T-cell (primary cell): ENCODE measurements around the gene NPM3. TPM values are rescaled to one million over a fixed set of nuclear protein-coding genes. Genes with fewer than 3 reads are reported as not detected.

Source experiments
- ATAC-seq, 4 experiments: fragments of 200-7000 bp in 3 of 4; fragments of 150-1000 bp in 1 of 4; cut with Tn5 transposase; replicated peaks in 1 of 4; 1 replicate in 3 of 4; 2 replicates in 1 of 4; pipeline ENCODE4 v1.10.0; 2021; ENCODE audit warnings: moderate library complexity in 3 of 4, mild to moderate bottlenecking in 2 of 4, moderate number of reproducible peaks in 1 of 4
- CTCF ChIA-PET, 2 donors: fragments of 300-600 bp; sonication (Branson Sonifier 250); formaldehyde crosslinking; loops; one replicate each; lab custom pipeline; 2022; ENCODE audit warnings: antibody characterized with exemption in 2 of 2; lab: Charles Lee
- POLR2A ChIA-PET, 2 donors: fragments of 300-600 bp; sonication (Branson Sonifier 250); formaldehyde crosslinking; loops; one replicate each; lab custom pipeline; 2022; ENCODE audit warnings: antibody characterized with exemption in 2 of 2; lab: Charles Lee
- DNase-seq, 35 experiments: peaks; one replicate each; pipeline versions ENCODE4 v3.0.0 to v3.0.0-alpha.2; 2013 to 2023
- H3K27ac ChIP-seq: one replicate; pipeline ENCODE4 v1.5.1; 2013; ENCODE audit warnings: low read length
- H3K27me3 ChIP-seq, 2 experiments: replicated peaks in 1 of 2; 1 replicate in 1 of 2; 2 replicates in 1 of 2; pipeline versions ENCODE4 v1.6.1 to v1.7.0; 2013; ENCODE audit warnings: low read length in 1 of 2, mixed read lengths in 1 of 2; ENCODE audit not compliant: control insufficient read depth in 2 of 2, insufficient read depth in 2 of 2; ENCODE audit errors: extremely low read depth in 1 of 2
- H3K36me3 ChIP-seq, 2 donors: 1 replicate in 1 of 2; 2 replicates in 1 of 2; pipeline versions ENCODE4 v1.6.1 to v1.7.0; 2013; ENCODE audit warnings: low read length in 1 of 2; ENCODE audit not compliant: control insufficient read depth in 2 of 2, insufficient read depth in 1 of 2; ENCODE audit errors: extremely low read depth in 1 of 2
- H3K4me1 ChIP-seq, 2 experiments: 1 replicate in 1 of 2; 2 replicates in 1 of 2; pipeline versions ENCODE4 v1.6.1 to v1.7.0; 2013; ENCODE audit warnings: low read length in 2 of 2, mixed read lengths in 1 of 2; ENCODE audit not compliant: insufficient read depth in 2 of 2, control insufficient read depth in 1 of 2; ENCODE audit errors: extremely low read depth in 1 of 2
- H3K4me3 ChIP-seq, 2 donors: 1 replicate in 1 of 2; 2 replicates in 1 of 2; pipeline versions ENCODE4 v1.5.1 to v1.7.0; 2013; ENCODE audit warnings: mild to moderate bottlenecking in 2 of 2, low read length in 1 of 2, moderate library complexity in 1 of 2; ENCODE audit not compliant: control insufficient read depth in 1 of 2; ENCODE audit errors: extremely low read depth in 1 of 2
- H3K9me3 ChIP-seq: 2 replicates; pipeline ENCODE4 v1.7.0; 2013
- H3K27ac Mint-ChIP-seq, 2 donors: one replicate each; pipeline ENCODE4 v1.8.0; 2020 to 2021; ENCODE audit warnings: mild to moderate bottlenecking in 2 of 2, mixed read lengths in 2 of 2
- H3K27me3 Mint-ChIP-seq, 2 donors: one replicate each; pipeline ENCODE4 v1.8.0; 2021 to 2022; ENCODE audit warnings: mixed read lengths in 2 of 2
- H3K36me3 Mint-ChIP-seq: one replicate; pipeline ENCODE4 v1.8.0; 2021; ENCODE audit warnings: mixed read lengths
- H3K4me1 Mint-ChIP-seq, 3 donors: one replicate each; pipeline ENCODE4 v1.8.0; 2020 to 2022; ENCODE audit warnings: mixed read lengths in 3 of 3, mild to moderate bottlenecking in 1 of 3
- H3K4me3 Mint-ChIP-seq, 3 donors: one replicate each; pipeline ENCODE4 v1.8.0; 2020 to 2022; ENCODE audit warnings: mild to moderate bottlenecking in 3 of 3, mixed read lengths in 3 of 3, moderate library complexity in 3 of 3
- H3K9me3 Mint-ChIP-seq, 3 donors: one replicate each; pipeline ENCODE4 v1.8.0; 2020 to 2022; ENCODE audit warnings: mixed read lengths in 3 of 3
- WGBS: methylation state at CpG from one replicate; pipeline ENCODE4 v1.1.5; 2013; ENCODE audit warnings: missing lambda C conversion rate; ENCODE audit not compliant: insufficient coverage; 5-methylcytosine and 5-hydroxymethylcytosine counted together
- total RNA-seq, 35 experiments: library from RNA in 6 of 35; stranded (reverse) in 6 of 35; fragments of 120-200 nt in 1 of 35; gene quantifications; one replicate each; pipeline versions ENCODE4 v1.2.1 to v1.2.4 and lab custom pipeline; 2013 to 2026

The NPM3 gene
- total RNA-seq, 5 donors from 2014 or later (not counting 1 experiment from before 2014, with no cell fraction given), result 13.1 to 29.7 (median 26.0) TPM

DNA sequence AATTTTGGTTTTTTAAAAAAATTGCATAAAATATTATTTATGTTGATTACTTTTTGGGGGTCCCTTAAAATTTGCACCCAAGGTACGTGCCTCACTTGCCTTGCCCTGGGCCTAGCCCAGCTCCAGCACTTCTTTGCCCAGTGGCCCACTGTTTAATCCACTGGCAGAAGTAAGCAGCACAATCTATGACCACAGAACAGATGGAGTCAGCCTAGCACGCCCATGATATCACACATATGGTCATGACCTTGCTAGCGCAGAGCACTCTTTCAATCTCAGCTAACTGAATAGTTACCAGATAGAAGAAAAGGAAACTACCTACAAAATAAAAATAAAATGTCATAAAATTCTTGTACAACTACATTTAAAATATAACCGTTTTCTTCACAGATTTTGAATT is 29.4 kb upstream of the NPM3 start:
- Histone ChIP-seq H3K27ac (no peak overlapping the region), H3K4me1 (peaks cover 21 to 22% of the 10 kb centered on the region in 2 experiments), H3K36me3 (peaks cover 7 to 47% of the 10 kb centered on the region in 2 donors), H3K4me3 (peak overlapping the region in 1 of 2 donors; percentile 44), H3K27me3 (no peaks in the 10 kb centered on the region), H3K9me3 (no peaks in the 10 kb centered on the region)
- ChIA-PET POLR2A (no interaction called here), CTCF (interaction anchor here in 1 of 2 donors (0.6 to 0.9 kb wide), 3 partner anchors 15 to 345 kb away, joined by 3 to 4 read pairs (median 4); no protein-coding TSS in a partner anchor)
- Mint-ChIP-seq H3K9me3 (no peaks in the 10 kb centered on the region), H3K4me1 (peaks cover 46 to 55% (median 54%) of the 10 kb centered on the region in 3 donors), H3K27ac (peak overlapping the region in 1 of 2 donors; percentile 64), H3K36me3 (peaks cover 34% of the 10 kb centered on the region), H3K27me3 (no peaks in the 10 kb centered on the region), H3K4me3 (peak overlapping the region in 2 of 3 donors; percentile 98 to 99)
- no peak for ATAC-seq
- WGBS, result 100% methylated on average over 1 of the region's 4 CpGs
- no peak for DNase-seq

DNA sequence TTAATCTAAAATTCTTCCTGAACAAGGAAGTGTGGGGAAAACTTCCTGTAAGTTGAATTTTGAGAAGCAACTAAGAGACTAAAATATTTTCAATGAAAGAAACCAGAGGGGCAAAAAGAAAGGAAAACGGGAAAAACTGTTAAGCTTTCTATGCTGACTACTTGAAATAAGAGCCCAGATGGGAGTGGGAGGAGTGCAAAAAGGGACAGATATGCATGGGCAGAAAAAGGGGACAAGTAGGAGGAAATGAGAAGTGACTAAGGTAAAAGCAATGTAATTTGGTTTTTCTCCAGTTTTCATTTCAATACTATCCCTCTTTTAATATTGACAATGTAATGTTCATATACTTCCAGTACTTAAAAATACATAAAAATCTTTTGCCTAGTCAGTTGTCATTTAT is 23.9 kb upstream of the NPM3 start:
- ChIA-PET CTCF (interaction anchor here in 1 of 2 donors (0.6 kb wide), 1 partner anchor 20 kb away, joined by 12 read pairs; no protein-coding TSS in a partner anchor), POLR2A (interaction anchor here in 1 of 2 donors (1.2 kb wide), 1 partner anchor 12 kb away, joined by 3 read pairs; no protein-coding TSS in a partner anchor)
- no peak overlapping the region for H3K4me3 ChIP-seq
- WGBS, result 88% methylated on average over 1 of the region's 1 CpG
- Mint-ChIP-seq H3K4me3 (no peak overlapping the region), H3K4me1 (peaks cover 10 to 41% (median 39%) of the 10 kb centered on the region in 3 donors), H3K36me3 (peaks cover 36% of the 10 kb centered on the region), H3K27me3 (no peaks in the 10 kb centered on the region), H3K27ac (peak overlapping the region in 1 of 2 donors; percentile 36), H3K9me3 (no peaks in the 10 kb centered on the region)
- ATAC-seq (no peak), DNase-seq (no peak)
- H3K9me3 ChIP-seq, result no peaks in the 10 kb centered on the region
- H3K27ac ChIP-seq, result no peak overlapping the region
- peaks cover 11 to 90% of the 10 kb centered on the region in 2 donors for H3K36me3 ChIP-seq
- H3K27me3 ChIP-seq, result no peaks in the 10 kb centered on the region
- peaks cover 0 to 8% of the 10 kb centered on the region in 2 experiments for H3K4me1 ChIP-seq

DNA sequence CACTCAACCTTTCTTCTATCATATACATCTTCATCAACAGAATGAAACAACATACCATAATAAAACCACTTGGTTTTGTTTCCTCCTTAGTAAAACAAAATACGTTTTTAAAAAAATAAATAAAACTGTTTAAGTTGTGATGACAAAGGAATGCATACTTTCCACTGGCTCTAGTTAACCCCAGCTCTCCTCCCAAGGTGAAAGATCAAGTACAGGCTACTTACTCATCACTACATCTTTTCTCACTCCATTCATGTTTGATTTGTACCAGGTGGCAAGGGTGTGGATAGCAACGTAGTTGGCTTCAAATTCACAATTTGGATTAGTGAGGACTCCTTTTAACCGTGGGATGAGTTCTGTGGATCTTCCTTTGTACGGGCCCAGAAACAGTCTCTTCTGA is 20.3 kb upstream of the NPM3 start:
- Histone ChIP-seq H3K36me3 (peaks cover 12 to 90% of the 10 kb centered on the region in 2 donors), H3K4me3 (no peak overlapping the region), H3K9me3 (no peaks in the 10 kb centered on the region), H3K27ac (no peak overlapping the region), H3K4me1 (peaks cover 0 to 15% of the 10 kb centered on the region in 2 experiments), H3K27me3 (no peaks in the 10 kb centered on the region)
- Mint-ChIP-seq H3K36me3 (peaks cover 46% of the 10 kb centered on the region), H3K27ac (no peak overlapping the region), H3K4me3 (no peak overlapping the region), H3K27me3 (no peaks in the 10 kb centered on the region), H3K9me3 (no peaks in the 10 kb centered on the region), H3K4me1 (peaks cover 38% of the 10 kb centered on the region in 3 donors)
- ATAC-seq (no peak), DNase-seq (no peak)
- ChIA-PET POLR2A (interaction anchor here in 1 of 2 donors (0.6 kb wide), 1 partner anchor 17 kb away, joined by 6 read pairs; no protein-coding TSS in a partner anchor), CTCF (no interaction called here)
- WGBS, result no CpG with 5 or more reads among the region's 4 CpGs

GRCh38 chr10:101797403-101798059 is 14.3 kb upstream of the NPM3 start:
- no peak for DNase-seq
- H3K9me3 Mint-ChIP-seq, result no peaks in the 10 kb centered on the region
- no peak overlapping the region for H3K27ac ChIP-seq
- peaks cover 71% of the 10 kb centered on the region for H3K36me3 Mint-ChIP-seq
- peaks cover 5 to 95% of the 10 kb centered on the region in 2 donors for H3K36me3 ChIP-seq
- no peak overlapping the region for H3K4me3 Mint-ChIP-seq
- POLR2A ChIA-PET, result interaction anchor here (0.6 to 1.0 kb wide), 6 partner anchors 12 to 747 kb away, joined by 3 to 10 read pairs (median 4); partner anchors contain the start of gene NPM3 (in 1 of the 2)
- peaks cover 38 to 48% (median 41%) of the 10 kb centered on the region in 3 donors for H3K4me1 Mint-ChIP-seq
- H3K27me3 Mint-ChIP-seq, result no peaks in the 10 kb centered on the region
- ATAC-seq, result no peak
- CTCF ChIA-PET, result interaction anchor here (0.5 to 2.2 kb wide), 7 partner anchors 11 to 326 kb away, joined by 3 to 11 read pairs (median 6); no protein-coding TSS in a partner anchor
- WGBS, result no CpG with 5 or more reads among the region's 4 CpGs
- H3K27me3 ChIP-seq, result no peaks in the 10 kb centered on the region
- peaks cover 0 to 15% of the 10 kb centered on the region in 2 experiments for H3K4me1 ChIP-seq
- H3K4me3 ChIP-seq, result no peak overlapping the region
- no peak overlapping the region for H3K27ac Mint-ChIP-seq
- H3K9me3 ChIP-seq, result no peaks in the 10 kb centered on the region

DNA sequence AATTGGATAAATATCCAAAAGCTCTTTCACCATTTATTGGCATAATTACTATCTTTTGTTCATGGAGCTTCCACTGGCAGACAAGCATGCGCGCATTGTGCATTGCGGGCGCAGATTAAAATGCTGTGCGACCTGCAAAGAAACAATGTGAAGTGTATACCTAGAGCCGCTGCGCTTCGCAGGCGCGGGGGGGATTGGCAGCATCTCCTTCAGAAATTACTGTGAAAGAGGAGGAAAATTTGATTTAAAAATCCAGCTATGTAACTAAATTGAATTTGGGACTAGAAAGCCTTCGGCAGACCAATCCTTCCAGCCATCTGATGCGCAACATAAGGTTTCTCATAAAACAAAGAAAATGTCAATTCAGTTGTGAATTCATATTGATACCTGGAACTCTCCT is 10.3 kb upstream of the NPM3 start:
- POLR2A ChIA-PET, result no interaction called here
- Mint-ChIP-seq H3K27ac (no peak overlapping the region), H3K9me3 (no peaks in the 10 kb centered on the region), H3K27me3 (no peaks in the 10 kb centered on the region), H3K4me3 (no peak overlapping the region), H3K36me3 (peaks cover 56% of the 10 kb centered on the region), H3K4me1 (peaks cover 9 to 25% (median 15%) of the 10 kb centered on the region in 3 donors)
- ATAC-seq (no peak), DNase-seq (no peak)
- H3K27ac ChIP-seq, result no peak overlapping the region
- H3K9me3 ChIP-seq, result no peaks in the 10 kb centered on the region
- no peak overlapping the region for H3K4me3 ChIP-seq
- CTCF ChIA-PET, result interaction anchor here (0.6 to 1.1 kb wide), 3 partner anchors 12 to 42 kb away, joined by 3 to 4 read pairs (median 4); no protein-coding TSS in a partner anchor
- H3K4me1 ChIP-seq, result no peaks in the 10 kb centered on the region
- 100% methylated on average over 4 of the region's 12 CpGs for WGBS
- no peaks in the 10 kb centered on the region for H3K27me3 ChIP-seq
- H3K36me3 ChIP-seq, result peaks cover 0 to 94% of the 10 kb centered on the region in 2 donors

DNA sequence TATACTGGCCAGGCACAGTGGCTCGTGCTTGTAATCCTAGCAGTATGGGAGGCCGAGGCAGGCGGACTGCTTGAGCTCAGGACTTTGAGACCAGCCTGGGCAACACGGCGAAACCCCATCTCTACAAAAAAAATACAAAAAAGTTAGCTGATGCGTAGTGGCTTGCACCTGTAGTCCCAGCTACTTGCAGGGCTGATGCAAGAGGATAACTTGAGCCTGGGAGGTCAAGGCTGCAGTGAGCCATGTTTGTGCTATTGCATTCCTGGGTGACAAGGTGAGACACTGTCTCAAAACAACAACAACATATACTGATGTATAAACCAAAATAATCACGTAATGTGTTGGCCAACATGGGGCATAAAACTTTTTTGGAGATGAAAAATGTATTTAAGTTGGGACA is 6.4 kb upstream of the NPM3 start:
- ChIA-PET CTCF (interaction anchor here in 1 of 2 donors (0.5 kb wide), 1 partner anchor 8 kb away, joined by 4 read pairs; no protein-coding TSS in a partner anchor), POLR2A (interaction anchor here in 1 of 2 donors (0.7 kb wide), 1 partner anchor 21 kb away, joined by 8 read pairs; no protein-coding TSS in a partner anchor)
- Mint-ChIP-seq H3K27me3 (no peaks in the 10 kb centered on the region), H3K36me3 (peaks cover 53% of the 10 kb centered on the region), H3K27ac (peak overlapping the region in 1 of 2 donors; percentile 39), H3K4me1 (peaks cover 16 to 25% (median 23%) of the 10 kb centered on the region in 3 donors), H3K4me3 (no peak overlapping the region), H3K9me3 (no peaks in the 10 kb centered on the region)
- DNase-seq, result no peak
- Histone ChIP-seq H3K36me3 (peaks cover 7 to 93% of the 10 kb centered on the region in 2 donors), H3K27ac (no peak overlapping the region), H3K27me3 (no peaks in the 10 kb centered on the region), H3K9me3 (no peaks in the 10 kb centered on the region), H3K4me3 (no peak overlapping the region), H3K4me1 (no peaks in the 10 kb centered on the region)
- no peak for ATAC-seq
- WGBS, result no CpG with 5 or more reads among the region's 7 CpGs
